Activated CD8-positive, alpha-beta memory T cell treated with anti-CD3 and anti-CD28 coated beads, Interleukin-2, amount 50 U/mL, for 24 hours (primary cell): ENCODE measurements around the gene CHSY1.
"Not testable (repeated sequence)": the region's sequence is repeated elsewhere in the genome, so short reads cannot be mapped to it uniquely, and the experiment has no call there.

Experiments used
- DNase-seq: peaks from one replicate; pipeline ENCODE4 v3.0.0-alpha.2; 2020; ENCODE audit errors: extremely low read depth

The CHSY1 gene

GRCh38 chr15:101251830-101252820, at the start of gene CHSY1:
Gene CHSY1, minus strand, starts transcription at chr15:101252048. Its CDS starts 592 bp downstream, at chr15:101251456.
- peak; percentile 64 for DNase-seq

- DNase-seq: no peak
Observed at GRCh38 chr15:101296418-101297405, 44.9 kb upstream of the CHSY1 start.

GRCh38 chr15:101295607-101296161, 43.8 kb upstream of the CHSY1 start:
- no peak for DNase-seq

- peak; percentile 93 for DNase-seq
Observed at GRCh38 chr15:101294731-101295606, 43.1 kb upstream of the CHSY1 start, which contains the start of gene SNRPA1. Gene SNRPA1, minus strand, starts transcription at chr15:101295248. Its CDS starts 70 bp downstream, at chr15:101295178.

- no peak for DNase-seq
Observed at GRCh38 chr15:101293122-101293521, 41.3 kb upstream of the CHSY1 start.

- DNase-seq: no peak
Observed at GRCh38 chr15:101288905-101289513, 37.2 kb upstream of the CHSY1 start.

- DNase-seq: not testable (repeated sequence)
Observed at GRCh38 chr15:101287342-101287741, 35.5 kb upstream of the CHSY1 start.

GRCh38 chr15:101286471-101287114, 34.7 kb upstream of the CHSY1 start:
- no peak for DNase-seq

- DNase-seq: no peak
Observed at GRCh38 chr15:101283931-101284330, 32.1 kb upstream of the CHSY1 start.

GRCh38 chr15:101280007-101280406, 28.2 kb upstream of the CHSY1 start:
- DNase-seq: no peak

GRCh38 chr15:101277943-101278564, 26.2 kb upstream of the CHSY1 start:
- no peak for DNase-seq

- DNase-seq: peak; percentile 58
Observed at GRCh38 chr15:101277038-101277822, 25.4 kb upstream of the CHSY1 start, which contains the start of gene SELENOS. Gene SELENOS, minus strand, starts transcription at chr15:101277485. Its CDS starts 68 bp downstream, at chr15:101277417.

GRCh38 chr15:101276501-101277037, 24.7 kb upstream of the CHSY1 start:
- DNase-seq: no peak

GRCh38 chr15:101275018-101275417, 23.2 kb upstream of the CHSY1 start:
- DNase-seq: no peak

GRCh38 chr15:101273534-101273933, 21.7 kb upstream of the CHSY1 start:
- no peak for DNase-seq

GRCh38 chr15:101272584-101272983, 20.7 kb upstream of the CHSY1 start:
- no peak for DNase-seq

- DNase-seq: no peak
Observed at GRCh38 chr15:101269479-101270223, 17.8 kb upstream of the CHSY1 start.
